ENCODE data around the gene TRPV5.
A peak's percentile ranks its signal among the peaks of the same experiment; 100 is the strongest.

Gene TRPV5

GRCh38 chr7:142882338-142882678, 51.2 kb downstream of the TRPV5 start:
- H3K4me3 Mint-ChIP-seq = no peak overlapping the region
- peaks cover 33% of the 10 kb centered on the region for H3K27me3 Mint-ChIP-seq
- H3K27ac Mint-ChIP-seq = no peak overlapping the region
- DNase-seq = no peak
- no peaks in the 10 kb centered on the region for H3K4me1 Mint-ChIP-seq
- CTCF ChIA-PET = interaction anchor here (0.8 to 4.3 kb wide), 12 partner anchors 10 to 356 kb away, joined by 3 to 22 read pairs (median 4); no protein-coding TSS in a partner anchor
- H3K36me3 Mint-ChIP-seq = no peaks in the 10 kb centered on the region
- H3K9me3 Mint-ChIP-seq = no peaks in the 10 kb centered on the region

- no peaks in the 10 kb centered on the region for H3K36me3 Mint-ChIP-seq
- no peaks in the 10 kb centered on the region for H3K9me3 Mint-ChIP-seq
- H3K27ac Mint-ChIP-seq = no peak overlapping the region
- H3K4me1 Mint-ChIP-seq = no peaks in the 10 kb centered on the region
- CTCF ChIA-PET = interaction anchor here (0.8 to 4.3 kb wide), 21 partner anchors 10 to 355 kb away, joined by 3 to 22 read pairs (median 4); no protein-coding TSS in a partner anchor
- no peak for DNase-seq
- no peak overlapping the region for H3K4me3 Mint-ChIP-seq
- H3K27me3 Mint-ChIP-seq = peaks cover 35% of the 10 kb centered on the region
These were observed 51.8 kb downstream of the TRPV5 start for GRCh38 chr7:142881586-142882337.

GRCh38 chr7:142880876-142881505, 52.6 kb downstream of the TRPV5 start:
- Mint-ChIP-seq H3K9me3 (no peaks in the 10 kb centered on the region), H3K27ac (no peak overlapping the region), H3K4me1 (no peaks in the 10 kb centered on the region), H3K4me3 (no peak overlapping the region), H3K27me3 (peaks cover 39% of the 10 kb centered on the region), H3K36me3 (no peaks in the 10 kb centered on the region)
- peak; percentile 66 for DNase-seq
- CTCF ChIA-PET = interaction anchor here (0.8 to 4.3 kb wide), 20 partner anchors 9 to 496 kb away, joined by 3 to 22 read pairs (median 4); no protein-coding TSS in a partner anchor

GRCh38 chr7:142879060-142879459, 54.5 kb downstream of the TRPV5 start:
- no peak for DNase-seq
- H3K27me3 Mint-ChIP-seq = peaks cover 43% of the 10 kb centered on the region
- no peaks in the 10 kb centered on the region for H3K4me1 Mint-ChIP-seq
- H3K9me3 Mint-ChIP-seq = no peaks in the 10 kb centered on the region
- CTCF ChIA-PET = interaction anchor here (0.7 to 3.2 kb wide), 10 partner anchors 10 to 336 kb away, joined by 3 to 18 read pairs (median 4); no protein-coding TSS in a partner anchor
- H3K4me3 Mint-ChIP-seq = no peak overlapping the region
- H3K36me3 Mint-ChIP-seq = no peaks in the 10 kb centered on the region
- H3K27ac Mint-ChIP-seq = no peak overlapping the region

- no peak for DNase-seq
- H3K4me3 Mint-ChIP-seq = no peak overlapping the region
- no peak overlapping the region for H3K27ac Mint-ChIP-seq
- CTCF ChIA-PET = interaction anchor here (1.2 kb wide), 1 partner anchor 11 kb away, joined by 3 read pairs; no protein-coding TSS in a partner anchor
- peaks cover 41% of the 10 kb centered on the region for H3K27me3 Mint-ChIP-seq
- H3K4me1 Mint-ChIP-seq = no peaks in the 10 kb centered on the region
- H3K9me3 Mint-ChIP-seq = no peaks in the 10 kb centered on the region
- H3K36me3 Mint-ChIP-seq = no peaks in the 10 kb centered on the region
These were observed 55.2 kb downstream of the TRPV5 start for GRCh38 chr7:142878315-142878714.

- Mint-ChIP-seq H3K27me3 (peaks cover 41% of the 10 kb centered on the region), H3K4me1 (no peaks in the 10 kb centered on the region), H3K4me3 (no peak overlapping the region), H3K27ac (no peak overlapping the region), H3K36me3 (no peaks in the 10 kb centered on the region), H3K9me3 (no peaks in the 10 kb centered on the region)
- no peak for DNase-seq
- CTCF ChIA-PET = interaction anchor here (0.7 to 1.2 kb wide), 3 partner anchors 10 to 326 kb away, joined by 3 read pairs; no protein-coding TSS in a partner anchor
These were observed 56.3 kb downstream of the TRPV5 start for GRCh38 chr7:142876991-142877910.

GRCh38 chr7:142876236-142876960, 57.1 kb downstream of the TRPV5 start:
- Mint-ChIP-seq H3K4me1 (no peaks in the 10 kb centered on the region), H3K27ac (no peak overlapping the region), H3K36me3 (no peaks in the 10 kb centered on the region), H3K4me3 (no peak overlapping the region), H3K9me3 (no peaks in the 10 kb centered on the region), H3K27me3 (peaks cover 34% of the 10 kb centered on the region)
- DNase-seq = no peak
- CTCF ChIA-PET = no interaction called here

- Mint-ChIP-seq H3K9me3 (no peaks in the 10 kb centered on the region), H3K4me3 (no peak overlapping the region), H3K4me1 (no peaks in the 10 kb centered on the region), H3K36me3 (no peaks in the 10 kb centered on the region), H3K27ac (no peak overlapping the region), H3K27me3 (peaks cover 30% of the 10 kb centered on the region)
- no peak for DNase-seq
- CTCF ChIA-PET = no interaction called here
These were observed 58.1 kb downstream of the TRPV5 start for GRCh38 chr7:142875456-142875855.

GRCh38 chr7:142874837-142875236, 58.7 kb downstream of the TRPV5 start:
- Mint-ChIP-seq H3K27me3 (peaks cover 24% of the 10 kb centered on the region), H3K4me3 (no peak overlapping the region), H3K36me3 (no peaks in the 10 kb centered on the region), H3K27ac (no peak overlapping the region), H3K9me3 (no peaks in the 10 kb centered on the region), H3K4me1 (no peaks in the 10 kb centered on the region)
- no peak for DNase-seq
- CTCF ChIA-PET = interaction anchor here (1.4 kb wide), 1 partner anchor 347 kb away, joined by 3 read pairs; the partner anchor contains the start of gene TAS2R40

GRCh38 chr7:142874409-142874808, 59.1 kb downstream of the TRPV5 start:
- Mint-ChIP-seq H3K27me3 (peaks cover 19% of the 10 kb centered on the region), H3K4me1 (no peaks in the 10 kb centered on the region), H3K9me3 (no peaks in the 10 kb centered on the region), H3K27ac (no peak overlapping the region), H3K4me3 (no peak overlapping the region), H3K36me3 (no peaks in the 10 kb centered on the region)
- CTCF ChIA-PET = interaction anchor here (1.4 to 2.3 kb wide), 3 partner anchors 12 to 347 kb away, joined by 3 to 7 read pairs (median 4); partner anchors contain the start of gene TAS2R40
- DNase-seq = no peak

GRCh38 chr7:142873871-142874270, 59.7 kb downstream of the TRPV5 start:
- no peak for DNase-seq
- no peak overlapping the region for H3K4me3 Mint-ChIP-seq
- no peak overlapping the region for H3K27ac Mint-ChIP-seq
- peaks cover 19% of the 10 kb centered on the region for H3K27me3 Mint-ChIP-seq
- H3K4me1 Mint-ChIP-seq = no peaks in the 10 kb centered on the region
- no peaks in the 10 kb centered on the region for H3K9me3 Mint-ChIP-seq
- CTCF ChIA-PET = interaction anchor here (1.4 to 4.4 kb wide), 10 partner anchors 8 to 348 kb away, joined by 3 to 27 read pairs (median 5); partner anchors contain the start of gene TAS2R40
- H3K36me3 Mint-ChIP-seq = no peaks in the 10 kb centered on the region

GRCh38 chr7:142873281-142873784, 60.2 kb downstream of the TRPV5 start:
- no peaks in the 10 kb centered on the region for H3K36me3 Mint-ChIP-seq
- no peaks in the 10 kb centered on the region for H3K9me3 Mint-ChIP-seq
- no peak overlapping the region for H3K27ac Mint-ChIP-seq
- H3K27me3 Mint-ChIP-seq = peaks cover 19% of the 10 kb centered on the region
- no peaks in the 10 kb centered on the region for H3K4me1 Mint-ChIP-seq
- no peak overlapping the region for H3K4me3 Mint-ChIP-seq
- CTCF ChIA-PET = interaction anchor here (0.7 to 4.4 kb wide), 17 partner anchors 8 to 461 kb away, joined by 3 to 27 read pairs (median 4); partner anchors contain the start of gene EPHB6
- peak; percentile 56 for DNase-seq

GRCh38 chr7:142872106-142872675, 61.4 kb downstream of the TRPV5 start:
- Mint-ChIP-seq H3K4me1 (no peaks in the 10 kb centered on the region), H3K36me3 (no peaks in the 10 kb centered on the region), H3K9me3 (no peaks in the 10 kb centered on the region), H3K27me3 (peaks cover 13% of the 10 kb centered on the region), H3K27ac (no peak overlapping the region), H3K4me3 (no peak overlapping the region)
- CTCF ChIA-PET = interaction anchor here (1.0 to 4.4 kb wide), 12 partner anchors 9 to 460 kb away, joined by 3 to 27 read pairs (median 5); no protein-coding TSS in a partner anchor
- no peak for DNase-seq
